ENCODE results near the gene ACTRT2.

ACTRT2 gene

DNA sequence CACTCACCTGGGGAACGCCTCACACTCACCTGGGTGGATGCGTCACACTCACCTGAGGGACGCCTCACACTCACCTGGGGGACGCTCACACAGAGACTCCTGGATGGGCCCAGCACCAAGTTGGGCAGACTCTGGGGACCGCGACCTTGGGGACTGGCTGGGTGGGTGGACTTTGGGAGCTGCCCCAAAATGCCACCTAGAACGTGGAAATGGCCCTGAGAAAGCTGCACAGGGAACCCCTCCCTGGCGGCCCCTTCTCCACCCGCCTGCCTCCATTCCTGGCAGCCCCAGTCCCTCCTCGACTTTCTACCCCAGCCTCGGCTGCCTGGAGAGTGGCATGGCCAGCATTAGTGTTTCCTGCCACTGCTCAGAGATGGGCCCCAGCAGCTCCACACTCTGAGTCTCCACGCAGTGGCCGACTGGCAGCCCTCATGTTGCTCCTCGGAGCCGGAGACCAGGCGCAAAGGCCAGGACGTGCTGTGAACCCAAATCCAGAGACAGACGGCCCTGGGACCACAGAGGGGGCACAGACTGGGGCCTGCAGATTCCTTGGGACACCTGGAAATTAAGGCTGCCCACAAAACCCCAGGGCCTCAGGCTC is 46.5 kb upstream of the ACTRT2 start:
- TF ChIP-seq, protein P1, sequence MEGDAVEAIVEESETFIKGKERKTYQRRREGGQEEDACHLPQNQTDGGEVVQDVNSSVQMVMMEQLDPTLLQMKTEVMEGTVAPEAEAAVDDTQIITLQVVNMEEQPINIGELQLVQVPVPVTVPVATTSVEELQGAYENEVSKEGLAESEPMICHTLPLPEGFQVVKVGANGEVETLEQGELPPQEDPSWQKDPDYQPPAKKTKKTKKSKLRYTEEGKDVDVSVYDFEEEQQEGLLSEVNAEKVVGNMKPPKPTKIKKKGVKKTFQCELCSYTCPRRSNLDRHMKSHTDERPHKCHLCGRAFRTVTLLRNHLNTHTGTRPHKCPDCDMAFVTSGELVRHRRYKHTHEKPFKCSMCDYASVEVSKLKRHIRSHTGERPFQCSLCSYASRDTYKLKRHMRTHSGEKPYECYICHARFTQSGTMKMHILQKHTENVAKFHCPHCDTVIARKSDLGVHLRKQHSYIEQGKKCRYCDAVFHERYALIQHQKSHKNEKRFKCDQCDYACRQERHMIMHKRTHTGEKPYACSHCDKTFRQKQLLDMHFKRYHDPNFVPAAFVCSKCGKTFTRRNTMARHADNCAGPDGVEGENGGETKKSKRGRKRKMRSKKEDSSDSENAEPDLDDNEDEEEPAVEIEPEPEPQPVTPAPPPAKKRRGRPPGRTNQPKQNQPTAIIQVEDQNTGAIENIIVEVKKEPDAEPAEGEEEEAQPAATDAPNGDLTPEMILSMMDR (IDR thresholded peaks at IDR 0.05; ENCODE audit: insufficient read depth, low read length, missing control alignments), result no peak
- CTCF ChIA-PET, result no interaction called here
- POLR2A ChIA-PET, result no interaction called here
- DNase-seq (ENCODE audit: low read depth, low spot score), result no peak
- H3K4me3 ChIP-seq (ENCODE audit: low read depth, low read length), result no peak overlapping the region

DNA sequence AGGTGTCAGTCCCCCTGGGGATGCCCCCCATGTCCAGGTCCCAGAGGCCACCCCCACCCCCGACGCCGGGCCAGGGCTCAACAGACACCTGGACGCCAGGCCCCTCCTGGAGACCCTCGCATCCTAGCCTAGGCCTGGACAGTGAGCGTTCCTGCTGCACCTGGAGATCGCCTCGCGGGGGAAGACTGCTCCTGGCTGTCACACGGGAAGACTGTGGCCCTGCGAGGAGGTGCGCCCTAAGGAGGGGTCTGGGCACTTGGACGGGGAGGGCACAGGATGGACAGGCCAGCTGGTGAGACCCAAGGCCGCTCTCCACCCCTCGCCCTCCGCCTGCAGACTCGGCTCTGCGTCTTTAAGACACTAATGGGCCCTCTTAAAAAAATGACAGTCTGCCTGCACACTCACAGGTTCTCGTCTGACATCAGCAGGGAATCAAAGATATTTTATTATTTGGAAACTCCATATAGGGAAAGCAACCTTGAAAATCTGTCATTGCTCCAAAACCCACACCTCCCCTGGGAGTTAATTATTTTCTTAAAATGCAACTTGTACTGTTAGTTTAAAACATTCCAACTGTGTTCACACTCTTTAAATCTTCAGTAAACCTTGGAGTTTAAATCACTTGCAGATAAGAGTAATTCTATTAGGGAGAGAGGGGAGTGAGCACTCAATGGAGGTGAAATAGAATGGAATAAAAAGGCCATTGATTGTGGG is 45.6 kb upstream of the ACTRT2 start:
- CTCF ChIA-PET, result no interaction called here
- DNase-seq (ENCODE audit: low read depth, low spot score), result no peak
- TF ChIP-seq, protein P1 (IDR thresholded peaks at IDR 0.05; ENCODE audit: insufficient read depth, low read length, missing control alignments), result no peak
- no peak overlapping the region for H3K4me3 ChIP-seq (ENCODE audit: low read depth, low read length)
- POLR2A ChIA-PET, result no interaction called here

DNA sequence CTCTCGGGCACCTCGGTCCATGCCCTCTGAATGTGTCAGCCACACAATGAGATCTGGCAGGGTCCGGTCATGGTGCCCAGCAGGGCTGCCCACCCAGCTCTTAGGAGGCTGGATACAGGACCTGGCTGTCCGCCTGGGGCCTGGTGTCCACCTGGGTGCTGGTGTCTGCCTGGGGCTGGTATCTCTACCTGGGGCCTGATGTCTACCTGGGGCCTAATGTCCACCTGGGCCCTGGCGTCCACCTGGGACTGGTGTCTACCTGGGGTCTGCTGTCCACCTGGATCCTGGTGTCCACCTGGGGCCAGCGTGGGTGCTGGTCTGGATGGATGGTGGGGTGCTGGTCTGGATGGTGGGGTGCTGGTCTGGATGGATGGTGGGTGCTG is 45.1 kb upstream of the ACTRT2 start:
- DNase-seq (ENCODE audit: low read depth, low spot score), result no peak
- no peak overlapping the region for H3K4me3 ChIP-seq (ENCODE audit: low read depth, low read length)
- TF ChIP-seq, protein P1 (IDR thresholded peaks at IDR 0.05; ENCODE audit: insufficient read depth, low read length, missing control alignments), result no peak
- CTCF ChIA-PET, result no interaction called here
- POLR2A ChIA-PET, result no interaction called here

DNA sequence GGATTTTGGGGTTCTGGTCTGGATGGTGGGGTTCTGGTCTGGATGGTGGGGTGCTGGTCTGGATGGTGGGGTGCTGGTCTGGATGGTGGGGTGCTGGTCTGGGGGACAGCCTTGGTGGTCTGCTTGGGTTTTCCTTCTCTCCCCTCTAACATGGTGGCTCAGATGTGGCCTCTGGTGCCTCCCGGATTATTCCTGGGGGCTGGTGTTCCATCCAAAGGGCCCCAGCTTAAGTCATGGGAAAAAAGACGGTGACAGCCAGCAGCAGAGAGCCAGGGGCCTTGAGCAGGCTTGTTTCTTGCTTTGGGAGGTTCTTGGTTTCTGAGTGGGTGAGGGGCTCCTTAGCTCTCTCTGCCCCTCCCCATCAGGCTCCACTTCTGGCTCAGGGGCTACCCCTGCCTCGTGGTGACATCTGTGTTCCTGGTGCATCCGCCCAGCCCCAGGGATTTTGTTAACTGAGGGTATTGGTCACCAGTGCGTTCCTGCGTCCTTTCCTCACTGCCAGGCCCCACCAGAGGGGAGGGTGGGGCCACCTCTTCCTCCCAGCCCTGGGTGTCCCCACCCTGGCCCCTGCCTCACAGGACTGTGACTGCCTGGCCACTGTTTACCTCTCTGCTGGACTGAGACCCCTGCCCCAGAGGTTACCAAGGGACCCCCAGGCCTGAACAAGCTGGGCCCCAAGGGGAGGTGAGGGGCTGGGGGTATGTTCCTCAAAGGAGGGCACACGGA is 43.2 kb upstream of the ACTRT2 start:
- CTCF ChIA-PET, result no interaction called here
- POLR2A ChIA-PET, result no interaction called here
- no peak for DNase-seq (ENCODE audit: low read depth, low spot score)
- TF ChIP-seq, protein P1 (IDR thresholded peaks at IDR 0.05; ENCODE audit: insufficient read depth, low read length, missing control alignments), result no peak
- no peak overlapping the region for H3K4me3 ChIP-seq (ENCODE audit: low read depth, low read length)

DNA sequence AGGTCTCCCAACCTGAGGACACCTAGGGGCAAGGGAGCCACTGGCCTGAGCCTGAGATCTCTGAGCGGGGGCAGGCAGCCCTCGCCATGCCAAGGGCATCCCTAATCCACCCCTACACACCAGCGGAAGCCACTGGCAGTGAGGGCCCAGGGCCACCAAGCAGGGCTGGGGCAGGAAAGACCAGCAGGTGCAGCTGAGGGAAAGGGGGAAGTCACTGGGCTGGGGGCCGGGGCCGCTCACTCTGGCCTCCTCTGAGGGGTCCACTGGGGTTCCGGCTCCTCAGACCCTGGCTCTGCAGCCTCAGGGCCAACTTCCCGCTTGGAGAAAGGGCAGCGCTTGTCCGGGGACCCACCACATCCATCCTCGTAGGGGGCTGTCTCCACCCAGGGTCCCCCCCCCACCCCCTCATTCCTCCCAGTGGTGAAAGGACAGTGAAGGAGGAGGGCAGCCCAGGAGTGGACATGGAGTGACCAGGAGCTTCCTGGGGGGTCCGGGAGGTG is 42.5 kb upstream of the ACTRT2 start:
- no peak for DNase-seq (ENCODE audit: low read depth, low spot score)
- CTCF ChIA-PET, result no interaction called here
- POLR2A ChIA-PET, result no interaction called here
- TF ChIP-seq, protein P1 (IDR thresholded peaks at IDR 0.05; ENCODE audit: insufficient read depth, low read length, missing control alignments), result no peak
- H3K4me3 ChIP-seq (ENCODE audit: low read depth, low read length), result no peak overlapping the region
